ENCODE data around the gene DYNC2H1.

GRCh38 chr11:103332409-103332808, 223.2 kb downstream of the DYNC2H1 start:
- no peak for TF ChIP-seq EZH2 (IDR thresholded peaks at IDR 0.05; ENCODE audit: low read length, missing control alignments)
- TF ChIP-seq CTCF (conservative IDR thresholded peaks at IDR 0.05 in 1 of 2, IDR thresholded peaks at IDR 0.05 in 1 of 2; ENCODE audit: low read depth in 1 of 2, low read length in 2 of 2): no peak

All from fibroblast of lung (primary cell).